HepG2 (cell line): ENCODE measurements around the gene CCDC201. TPM values are rescaled to one million over a fixed set of nuclear protein-coding genes. Genes with fewer than 3 reads are reported as not detected.
A peak's percentile ranks its signal among the peaks of the same experiment; 100 is the strongest.

Experiments used
- ATF7-NPFF ChIP-seq: sonication (generic); formaldehyde crosslinking; IDR thresholded peaks from 2 replicates; pipeline ENCODE4 v1.8.1; 2023; ENCODE audit warnings: mild to moderate bottlenecking, low read depth, missing genetic modification reagents, moderate library complexity
- CHCHD3 ChIP-seq: sonication (generic); formaldehyde crosslinking; IDR thresholded peaks from 2 replicates; pipeline ENCODE4 v1.8.0; 2022; ENCODE audit warnings: mild to moderate bottlenecking, missing genetic modification reagents, moderate library complexity
- HINFP ChIP-seq: sonication (generic); formaldehyde crosslinking; IDR thresholded peaks from 2 replicates; pipeline ENCODE4 v1.4.0; 2020; ENCODE audit warnings: low read depth, mild to moderate bottlenecking, missing genetic modification reagents
- IRF2 ChIP-seq: IDR thresholded peaks from 2 replicates; pipeline ENCODE4 v1.6.1; 2018; ENCODE audit warnings: missing genetic modification reagents, missing compliant biosample characterization
- NONO ChIP-seq, 2 experiments: fragments of 450-650 bp in 1 of 2; sonication (generic) in 1 of 2; formaldehyde crosslinking in 1 of 2; IDR thresholded peaks in 1 of 2; conservative IDR thresholded peaks in 1 of 2; 2 replicates each; pipeline versions ENCODE4 v1.6.1 to v1.8.0; 2017 to 2022; ENCODE audit warnings: mild to moderate bottlenecking in 1 of 2, missing genetic modification reagents in 1 of 2, moderate library complexity in 1 of 2
- NR2C2 ChIP-seq: sonication (generic); formaldehyde crosslinking; IDR thresholded peaks from 2 replicates; pipeline ENCODE4 v1.4.0; 2020; ENCODE audit warnings: missing genetic modification reagents, mild to moderate bottlenecking, moderate library complexity, borderline replicate concordance
- SSRP1 ChIP-seq: IDR thresholded peaks from 2 replicates; pipeline ENCODE4 v1.6.1; 2016; ENCODE audit warnings: control low read depth
- ZFP37 ChIP-seq: sonication (generic); formaldehyde crosslinking; IDR thresholded peaks from 2 replicates; pipeline ENCODE4 v1.4.0; 2020; ENCODE audit warnings: missing genetic modification reagents, borderline replicate concordance
- ZNF256 ChIP-seq: sonication (generic); formaldehyde crosslinking; conservative IDR thresholded peaks from 2 replicates; pipeline ENCODE4 v1.4.0; 2020; ENCODE audit warnings: missing genetic modification reagents
- ZNF264 ChIP-seq: sonication (generic); formaldehyde crosslinking; IDR thresholded peaks from 2 replicates; pipeline ENCODE4 v1.4.0; 2020; ENCODE audit warnings: missing genetic modification reagents
- ZNF512B ChIP-seq: sonication (generic); formaldehyde crosslinking; IDR thresholded peaks from 2 replicates; pipeline ENCODE4 v1.5.1; 2020; ENCODE audit warnings: missing genetic modification reagents, mild to moderate bottlenecking, borderline replicate concordance
- ZNF605 ChIP-seq: sonication (generic); formaldehyde crosslinking; IDR thresholded peaks from 2 replicates; pipeline ENCODE4 v1.8.0; 2022; ENCODE audit warnings: mild to moderate bottlenecking, missing genetic modification reagents
- polyA plus RNA-seq, 8 experiments: library from polyadenylated mRNA; depleted of rRNA in 3 of 8; stranded (reverse) in 7 of 8; unstranded in 1 of 8; fragments of >200 nt; fragmentation: Illumina TruSeq in 4 of 8; extraction: Trizol in 4 of 8; gene quantifications; 2 replicates each; pipeline versions ENCODE4 v1.2.1 to v1.2.3, GENCODE V29; 2011 to 2016; ENCODE audit warnings: low read depth in 4 of 8, missing spikeins in 1 of 8, mixed read lengths in 1 of 8; ENCODE audit not compliant: insufficient read depth in 1 of 8
- total RNA-seq, 5 experiments: library from RNA; depleted of rRNA; stranded (reverse); fragments of >200 nt; fragmentation: Illumina TruSeq; extraction: Trizol; gene quantifications; 2 replicates each; pipeline ENCODE4 v1.2.3, GENCODE V29; 2016; ENCODE audit warnings: low read depth in 1 of 5
- TF ChIP-seq, protein P1 (sequence below): sonication (generic); formaldehyde crosslinking; IDR thresholded peaks from one replicate; pipeline ENCODE4 v1.5.1; 2020; ENCODE audit warnings: mild to moderate bottlenecking, missing genetic modification reagents; ENCODE audit errors: not compliant biosample characterization
- TF ChIP-seq, protein P2 (sequence below): sonication (generic); formaldehyde crosslinking; IDR thresholded peaks from 2 replicates; pipeline ENCODE4 v1.4.0; 2020; ENCODE audit warnings: missing genetic modification reagents, borderline replicate concordance

The CCDC201 gene
- total and polyA plus RNA-seq, 2 of the 13 experiments (the other 11 are each of a cell fraction or from before 2014, with no cell fraction given): 0.92 TPM; not detected in 1

DNA sequence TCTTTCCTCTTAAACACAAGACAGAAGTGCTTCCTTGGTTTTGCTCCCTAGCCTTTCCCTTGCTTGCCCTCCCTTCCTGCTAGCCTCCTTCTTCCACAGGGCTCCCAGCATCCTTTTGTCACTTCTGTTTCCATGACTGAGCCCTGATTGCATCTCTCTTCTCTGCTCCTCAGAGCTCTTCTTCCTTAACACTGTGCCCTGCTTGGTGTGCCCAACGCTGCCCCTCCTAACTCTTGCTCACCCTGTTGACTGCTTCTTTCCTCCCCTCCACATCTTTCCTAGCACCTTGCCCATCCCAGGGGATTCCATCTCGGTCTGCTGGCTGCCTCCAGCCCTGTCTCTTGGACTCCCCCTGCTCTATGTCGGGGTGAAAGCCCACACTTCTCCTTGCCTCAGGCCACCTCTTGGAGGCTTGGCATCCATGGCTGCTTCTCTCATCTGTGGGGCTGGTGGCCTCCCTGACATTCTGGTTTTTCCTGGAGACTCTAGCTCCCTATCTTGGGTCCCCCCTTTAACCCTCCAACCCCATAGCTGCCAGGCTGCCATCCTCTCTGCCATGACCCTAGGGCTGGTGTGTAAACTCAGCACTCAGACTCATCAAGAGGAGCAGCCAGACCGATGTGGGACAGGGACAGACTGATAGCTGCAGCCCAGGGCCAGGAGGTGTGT is 21.2 kb upstream of the CCDC201 start (continued):
- TF ChIP-seq SSRP1: peak; percentile 100
- TF ChIP-seq ATF7-NPFF (CRISPR knock-in tag): no peak
- peak; percentile 20; the same call in 1 of the 2 replicates for TF ChIP-seq ZFP37 (CRISPR knock-in tag)
- TF ChIP-seq, protein P1, sequence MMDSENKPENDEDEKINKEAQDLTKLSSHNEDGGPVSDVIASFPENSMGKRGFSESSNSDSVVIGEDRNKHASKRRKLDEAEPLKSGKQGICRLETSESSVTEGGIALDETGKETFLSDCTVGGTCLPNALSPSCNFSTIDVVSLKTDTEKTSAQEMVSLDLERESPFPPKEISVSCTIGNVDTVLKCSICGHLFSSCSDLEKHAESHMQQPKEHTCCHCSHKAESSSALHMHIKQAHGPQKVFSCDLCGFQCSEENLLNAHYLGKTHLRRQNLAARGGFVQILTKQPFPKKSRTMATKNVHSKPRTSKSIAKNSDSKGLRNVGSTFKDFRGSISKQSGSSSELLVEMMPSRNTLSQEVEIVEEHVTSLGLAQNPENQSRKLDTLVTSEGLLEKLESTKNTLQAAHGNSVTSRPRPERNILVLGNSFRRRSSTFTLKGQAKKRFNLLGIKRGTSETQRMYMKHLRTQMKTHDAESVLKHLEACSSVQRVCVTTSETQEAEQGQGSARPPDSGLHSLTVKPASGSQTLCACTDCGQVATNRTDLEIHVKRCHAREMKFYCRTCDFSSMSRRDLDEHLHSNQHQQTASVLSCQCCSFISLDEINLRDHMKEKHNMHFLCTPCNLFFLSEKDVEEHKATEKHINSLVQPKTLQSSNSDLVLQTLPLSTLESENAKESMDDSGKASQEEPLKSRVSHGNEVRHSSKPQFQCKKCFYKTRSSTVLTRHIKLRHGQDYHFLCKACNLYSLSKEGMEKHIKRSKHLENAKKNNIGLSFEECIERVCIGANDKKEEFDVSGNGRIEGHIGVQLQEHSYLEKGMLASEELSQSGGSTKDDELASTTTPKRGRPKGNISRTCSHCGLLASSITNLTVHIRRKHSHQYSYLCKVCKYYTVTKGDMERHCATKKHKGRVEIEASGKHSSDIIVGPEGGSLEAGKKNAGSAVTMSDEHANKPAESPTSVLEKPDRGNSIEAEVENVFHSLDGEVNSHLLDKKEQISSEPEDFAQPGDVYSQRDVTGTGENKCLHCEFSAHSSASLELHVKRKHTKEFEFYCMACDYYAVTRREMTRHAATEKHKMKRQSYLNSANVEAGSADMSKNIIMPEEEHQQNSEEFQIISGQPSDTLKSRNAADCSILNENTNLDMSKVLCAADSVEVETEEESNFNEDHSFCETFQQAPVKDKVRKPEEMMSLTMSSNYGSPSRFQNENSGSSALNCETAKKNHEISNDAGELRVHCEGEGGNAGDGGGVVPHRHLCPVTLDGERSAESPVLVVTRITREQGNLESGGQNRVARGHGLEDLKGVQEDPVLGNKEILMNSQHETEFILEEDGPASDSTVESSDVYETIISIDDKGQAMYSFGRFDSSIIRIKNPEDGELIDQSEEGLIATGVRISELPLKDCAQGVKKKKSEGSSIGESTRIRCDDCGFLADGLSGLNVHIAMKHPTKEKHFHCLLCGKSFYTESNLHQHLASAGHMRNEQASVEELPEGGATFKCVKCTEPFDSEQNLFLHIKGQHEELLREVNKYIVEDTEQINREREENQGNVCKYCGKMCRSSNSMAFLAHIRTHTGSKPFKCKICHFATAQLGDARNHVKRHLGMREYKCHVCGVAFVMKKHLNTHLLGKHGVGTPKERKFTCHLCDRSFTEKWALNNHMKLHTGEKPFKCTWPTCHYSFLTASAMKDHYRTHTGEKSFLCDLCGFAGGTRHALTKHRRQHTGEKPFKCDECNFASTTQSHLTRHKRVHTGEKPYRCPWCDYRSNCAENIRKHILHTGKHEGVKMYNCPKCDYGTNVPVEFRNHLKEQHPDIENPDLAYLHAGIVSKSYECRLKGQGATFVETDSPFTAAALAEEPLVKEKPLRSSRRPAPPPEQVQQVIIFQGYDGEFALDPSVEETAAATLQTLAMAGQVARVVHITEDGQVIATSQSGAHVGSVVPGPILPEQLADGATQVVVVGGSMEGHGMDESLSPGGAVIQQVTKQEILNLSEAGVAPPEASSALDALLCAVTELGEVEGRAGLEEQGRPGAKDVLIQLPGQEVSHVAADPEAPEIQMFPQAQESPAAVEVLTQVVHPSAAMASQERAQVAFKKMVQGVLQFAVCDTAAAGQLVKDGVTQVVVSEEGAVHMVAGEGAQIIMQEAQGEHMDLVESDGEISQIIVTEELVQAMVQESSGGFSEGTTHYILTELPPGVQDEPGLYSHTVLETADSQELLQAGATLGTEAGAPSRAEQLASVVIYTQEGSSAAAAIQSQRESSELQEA: peak; percentile 88
- TF ChIP-seq CHCHD3 (CRISPR knock-in tag): peak; percentile 53; the same call in 1 of the 2 replicates
- TF ChIP-seq ZNF256 (CRISPR knock-in tag): no peak
- TF ChIP-seq IRF2: peak; percentile 82; the same call in 1 of the 2 replicates
- no peak for TF ChIP-seq NONO (IDR thresholded peaks at IDR 0.05)
- TF ChIP-seq NONO (CRISPR knock-in tag; conservative IDR thresholded peaks at IDR 0.05): peak; percentile 54
- TF ChIP-seq ZNF264 (CRISPR knock-in tag): 0 out of 2 replicates have a peak, but pooled peaks have one; percentile 8
- no peak; the same call in 1 of the 2 replicates for TF ChIP-seq NR2C2 (CRISPR knock-in tag)
- TF ChIP-seq HINFP (CRISPR knock-in tag): peak; percentile 77; the same call in 1 of the 2 replicates
- TF ChIP-seq ZNF605 (CRISPR knock-in tag): peak; percentile 96
- TF ChIP-seq ZNF512B (CRISPR knock-in tag): peak; percentile 64; the same call in 1 of the 2 replicates
- TF ChIP-seq, protein P2, sequence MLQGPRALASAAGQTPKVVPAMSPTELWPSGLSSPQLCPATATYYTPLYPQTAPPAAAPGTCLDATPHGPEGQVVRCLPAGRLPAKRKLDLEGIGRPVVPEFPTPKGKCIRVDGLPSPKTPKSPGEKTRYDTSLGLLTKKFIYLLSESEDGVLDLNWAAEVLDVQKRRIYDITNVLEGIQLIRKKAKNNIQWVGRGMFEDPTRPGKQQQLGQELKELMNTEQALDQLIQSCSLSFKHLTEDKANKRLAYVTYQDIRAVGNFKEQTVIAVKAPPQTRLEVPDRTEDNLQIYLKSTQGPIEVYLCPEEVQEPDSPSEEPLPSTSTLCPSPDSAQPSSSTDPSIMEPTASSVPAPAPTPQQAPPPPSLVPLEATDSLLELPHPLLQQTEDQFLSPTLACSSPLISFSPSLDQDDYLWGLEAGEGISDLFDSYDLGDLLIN (CRISPR knock-in tag): peak; percentile 0; the same call in 1 of the 2 replicates
